Suppressor macrophage treated with lipopolysaccharide for 4 hours (primary cell): ENCODE data around the gene SERPINH1.

Experiments used
- DNase-seq: peaks from one replicate; pipeline ENCODE4 v3.0.0-alpha.2; 2020

Gene SERPINH1

GRCh38 chr11:75562048-75562835 lies at the start of gene SERPINH1:
SERPINH1 (plus strand) TSS chr11:75562253; CDS start chr11:75566350, 4,097 bp downstream.
- DNase-seq, result peak; percentile 79

- DNase-seq, result no peak
Measured at GRCh38 chr11:75513250-75513649, 48.8 kb upstream of the SERPINH1 start.

- no peak for DNase-seq
Measured at GRCh38 chr11:75514596-75514995, 47.5 kb upstream of the SERPINH1 start.

GRCh38 chr11:75516140-75516539 lies 45.9 kb upstream of the SERPINH1 start:
- DNase-seq, result no peak

- DNase-seq, result no peak
Measured at GRCh38 chr11:75516886-75517285, 45.2 kb upstream of the SERPINH1 start.

- DNase-seq, result no peak
Measured at GRCh38 chr11:75518204-75518549, 43.9 kb upstream of the SERPINH1 start.

- no peak for DNase-seq
Measured at GRCh38 chr11:75518771-75519653, 43.0 kb upstream of the SERPINH1 start.

- no peak for DNase-seq
Measured at GRCh38 chr11:75520688-75521087, 41.4 kb upstream of the SERPINH1 start.

GRCh38 chr11:75522286-75523044 lies 39.6 kb upstream of the SERPINH1 start:
- DNase-seq, result no peak

- no peak for DNase-seq
Measured at GRCh38 chr11:75523189-75523588, 38.9 kb upstream of the SERPINH1 start.

GRCh38 chr11:75523811-75524664 lies 38.0 kb upstream of the SERPINH1 start:
- DNase-seq, result no peak

- DNase-seq, result peak; percentile 46
Measured at GRCh38 chr11:75524665-75525432, 37.2 kb upstream of the SERPINH1 start.

- peak; percentile 92 for DNase-seq
Measured at GRCh38 chr11:75525433-75526191, 36.4 kb upstream of the SERPINH1 start, which contains the start of gene GDPD5. GDPD5 (minus strand) TSS chr11:75525941; CDS start chr11:75477735, 48,206 bp downstream.

- DNase-seq, result no peak
Measured at GRCh38 chr11:75526192-75526541, 35.9 kb upstream of the SERPINH1 start.

- DNase-seq, result no peak
Measured at GRCh38 chr11:75527130-75527529, 34.9 kb upstream of the SERPINH1 start.

GRCh38 chr11:75527938-75528735 lies 33.9 kb upstream of the SERPINH1 start:
- DNase-seq, result no peak

GRCh38 chr11:75530577-75530976 lies 31.5 kb upstream of the SERPINH1 start:
- no peak for DNase-seq

GRCh38 chr11:75531325-75531724 lies 30.7 kb upstream of the SERPINH1 start:
- DNase-seq, result no peak

- peak; percentile 82 for DNase-seq
Measured at GRCh38 chr11:75532200-75533048, 29.6 kb upstream of the SERPINH1 start.
